Neural progenitor cell (in vitro differentiated cells): ENCODE results near the gene CASP3.

ENCODE experiments used
- EZH2 ChIP-seq: fragments of 200-600 bp; sonication (generic); IDR thresholded peaks from 2 replicates; pipeline ENCODE4 v1.6.1; 2017; ENCODE audit warnings: antibody characterized with exemption, mild to moderate bottlenecking, moderate library complexity
- TF ChIP-seq, protein P1 (sequence below): fragments of 200-600 bp; sonication (generic); IDR thresholded peaks from 2 replicates; pipeline ENCODE4 v1.5.1; 2017; ENCODE audit warnings: antibody characterized with exemption, mild to moderate bottlenecking

DNA sequence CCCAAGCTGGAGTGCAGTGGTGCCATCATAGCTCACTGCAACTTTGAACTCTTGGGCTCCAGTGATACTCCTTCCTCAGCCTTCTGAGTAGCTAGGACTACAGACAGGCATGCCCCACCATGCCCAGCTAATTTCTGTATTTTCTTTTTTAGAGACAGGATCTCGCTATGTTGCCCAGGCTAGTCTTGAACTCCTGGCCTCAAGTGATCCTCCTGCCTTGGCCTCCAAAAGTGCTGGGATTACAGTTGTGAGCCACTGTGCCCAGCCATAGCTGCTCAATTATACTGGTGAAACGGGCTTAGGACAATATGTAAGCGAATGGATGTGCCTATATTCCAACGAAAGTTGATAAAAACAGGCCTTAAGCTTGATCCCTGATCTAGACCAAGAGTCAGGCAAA lies 13.1 kb downstream of the CASP3 start:
- TF ChIP-seq EZH2: no peak
- TF ChIP-seq, protein P1, sequence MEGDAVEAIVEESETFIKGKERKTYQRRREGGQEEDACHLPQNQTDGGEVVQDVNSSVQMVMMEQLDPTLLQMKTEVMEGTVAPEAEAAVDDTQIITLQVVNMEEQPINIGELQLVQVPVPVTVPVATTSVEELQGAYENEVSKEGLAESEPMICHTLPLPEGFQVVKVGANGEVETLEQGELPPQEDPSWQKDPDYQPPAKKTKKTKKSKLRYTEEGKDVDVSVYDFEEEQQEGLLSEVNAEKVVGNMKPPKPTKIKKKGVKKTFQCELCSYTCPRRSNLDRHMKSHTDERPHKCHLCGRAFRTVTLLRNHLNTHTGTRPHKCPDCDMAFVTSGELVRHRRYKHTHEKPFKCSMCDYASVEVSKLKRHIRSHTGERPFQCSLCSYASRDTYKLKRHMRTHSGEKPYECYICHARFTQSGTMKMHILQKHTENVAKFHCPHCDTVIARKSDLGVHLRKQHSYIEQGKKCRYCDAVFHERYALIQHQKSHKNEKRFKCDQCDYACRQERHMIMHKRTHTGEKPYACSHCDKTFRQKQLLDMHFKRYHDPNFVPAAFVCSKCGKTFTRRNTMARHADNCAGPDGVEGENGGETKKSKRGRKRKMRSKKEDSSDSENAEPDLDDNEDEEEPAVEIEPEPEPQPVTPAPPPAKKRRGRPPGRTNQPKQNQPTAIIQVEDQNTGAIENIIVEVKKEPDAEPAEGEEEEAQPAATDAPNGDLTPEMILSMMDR: no peak
